HG03460 (cell line): ENCODE measurements around the gene WWOX.
A peak's percentile ranks its signal among the peaks of the same experiment; 100 is the strongest.

Experiments
- ATAC-seq: cut with Tn5 transposase; IDR thresholded peaks from one replicate; pipeline ENCODE4 v1.9.1; 2021; ENCODE audit not compliant: unreplicated experiment

Gene WWOX

GRCh38 chr16:78995441-78995840 is 896.0 kb downstream of the WWOX start:
- no peak for ATAC-seq

GRCh38 chr16:78996790-78997189 is 897.3 kb downstream of the WWOX start:
- ATAC-seq: no peak

- no peak for ATAC-seq
Measured at GRCh38 chr16:78998879-78999278, 899.4 kb downstream of the WWOX start.

- no peak for ATAC-seq
Measured at GRCh38 chr16:79001156-79001967, 901.9 kb downstream of the WWOX start.

- ATAC-seq: no peak
Measured at GRCh38 chr16:79003026-79003609, 903.7 kb downstream of the WWOX start.

- ATAC-seq: no peak
Measured at GRCh38 chr16:79004309-79004708, 904.9 kb downstream of the WWOX start.

- no peak for ATAC-seq
Measured at GRCh38 chr16:79005096-79005495, 905.6 kb downstream of the WWOX start.

- ATAC-seq: no peak
Measured at GRCh38 chr16:79006206-79006605, 906.8 kb downstream of the WWOX start.

GRCh38 chr16:79006765-79007164 is 907.3 kb downstream of the WWOX start:
- ATAC-seq: no peak

- peak; percentile 53 for ATAC-seq
Measured at GRCh38 chr16:79007614-79008013, 908.2 kb downstream of the WWOX start.

- no peak for ATAC-seq
Measured at GRCh38 chr16:79008036-79008868, 908.8 kb downstream of the WWOX start.

- no peak for ATAC-seq
Measured at GRCh38 chr16:79008869-79009179, 909.4 kb downstream of the WWOX start.

GRCh38 chr16:79009896-79010295 is 910.4 kb downstream of the WWOX start:
- no peak for ATAC-seq

- ATAC-seq: no peak
Measured at GRCh38 chr16:79011282-79011681, 911.8 kb downstream of the WWOX start.

GRCh38 chr16:79012671-79013434 is 913.4 kb downstream of the WWOX start:
- ATAC-seq: no peak

GRCh38 chr16:79013930-79014660 is 914.6 kb downstream of the WWOX start:
- no peak for ATAC-seq

GRCh38 chr16:79018650-79019429 is 919.4 kb downstream of the WWOX start:
- ATAC-seq: no peak

GRCh38 chr16:79019431-79019830 is 920.0 kb downstream of the WWOX start:
- ATAC-seq: no peak

- no peak for ATAC-seq
Measured at GRCh38 chr16:79021991-79022630, 922.7 kb downstream of the WWOX start.
